WTC11 (cell line): ENCODE data around the gene TIE1. TPM values are rescaled to one million over a fixed set of nuclear protein-coding genes. Genes with fewer than 3 reads are reported as not detected.

ENCODE experiments used
- ATAC-seq: fragments of 200-7000 bp; cut with Tn5 transposase; 2 replicates; pipeline ENCODE4 v1.10.0; 2021; ENCODE audit warnings: mild to moderate bottlenecking, moderate library complexity
- CTCF ChIA-PET: fragments of 300-600 bp; sonication (Branson Sonifier 250); formaldehyde crosslinking; loops from one replicate; lab custom pipeline; 2021; ENCODE audit warnings: antibody characterized with exemption; lab: Charles Lee
- POLR2A ChIA-PET: fragments of 350-600 bp; sonication (Branson Sonifier 250); formaldehyde crosslinking; loops from one replicate; lab custom pipeline; 2021; ENCODE audit warnings: antibody characterized with exemption; lab: Charles Lee
- DNase-seq: peaks from one replicate; pipeline ENCODE4 v3.0.0; 2021; ENCODE audit warnings: low spot score
- H3K27ac Mint-ChIP-seq: 2 replicates; pipeline ENCODE4 v1.8.0; 2021; ENCODE audit warnings: mixed read lengths
- H3K27me3 Mint-ChIP-seq: 2 replicates; pipeline ENCODE4 v1.8.0; 2021; ENCODE audit warnings: low read depth, mild to moderate bottlenecking, moderate library complexity, mixed read lengths
- H3K36me3 Mint-ChIP-seq: 2 replicates; pipeline ENCODE4 v1.8.0; 2021; ENCODE audit warnings: mixed read lengths
- H3K4me1 Mint-ChIP-seq: 2 replicates; pipeline ENCODE4 v1.8.0; 2022; ENCODE audit warnings: mixed read lengths
- H3K4me3 Mint-ChIP-seq: 2 replicates; pipeline ENCODE4 v1.8.0; 2021; ENCODE audit warnings: mild to moderate bottlenecking, moderate library complexity, mixed read lengths
- H3K9me3 Mint-ChIP-seq: 2 replicates; pipeline ENCODE4 v1.8.0; 2021; ENCODE audit warnings: mixed read lengths
- EMX1 ChIP-seq: fragments of 250-450 bp; sonication (Bioruptor Pico); IDR thresholded peaks from 2 replicates; pipeline ENCODE4 v1.8.0; 2021; ENCODE audit warnings: mild to moderate bottlenecking
- ETV6 ChIP-seq: sonication (generic); formaldehyde crosslinking; IDR thresholded peaks from 2 replicates; pipeline ENCODE4 v1.8.1; 2022; ENCODE audit warnings: mild to moderate bottlenecking, missing genetic modification reagents
- IRF2 ChIP-seq: sonication (generic); formaldehyde crosslinking; IDR thresholded peaks from 2 replicates; pipeline ENCODE4 v1.8.0; 2022; ENCODE audit warnings: low read depth, missing genetic modification reagents, borderline replicate concordance
- KAT7 ChIP-seq: sonication (generic); formaldehyde crosslinking; IDR thresholded peaks from 2 replicates; pipeline ENCODE4 v1.8.1; 2023; ENCODE audit warnings: missing genetic modification reagents, mild to moderate bottlenecking, borderline replicate concordance
- MXD4 ChIP-seq: fragments of 250-450 bp; sonication (Bioruptor Pico); IDR thresholded peaks from 2 replicates; pipeline ENCODE4 v1.8.0; 2021; ENCODE audit warnings: mild to moderate bottlenecking, moderate library complexity, borderline replicate concordance
- NFYB ChIP-seq: sonication (generic); formaldehyde crosslinking; conservative IDR thresholded peaks from 2 replicates; pipeline ENCODE4 v1.8.0; 2022; ENCODE audit warnings: low read depth, missing genetic modification reagents
- TEAD4 ChIP-seq: sonication (generic); formaldehyde crosslinking; IDR thresholded peaks from 2 replicates; pipeline ENCODE4 v1.8.0; 2022; ENCODE audit warnings: mild to moderate bottlenecking, missing genetic modification reagents
- total RNA-seq: library from RNA; stranded (reverse); gene quantifications from 3 replicates; pipeline ENCODE4 v1.2.3, GENCODE V29; 2021
- TF ChIP-seq, protein P1 (sequence below): sonication (generic); formaldehyde crosslinking; IDR thresholded peaks from 2 replicates; pipeline ENCODE4 v1.8.1; 2022; ENCODE audit warnings: low read depth, missing genetic modification reagents, borderline replicate concordance
- TF ChIP-seq, protein P2 (sequence below): sonication (generic); formaldehyde crosslinking; IDR thresholded peaks from 2 replicates; pipeline ENCODE4 v1.8.1; 2023; ENCODE audit warnings: mild to moderate bottlenecking, missing genetic modification reagents
- TF ChIP-seq, protein P3 (sequence below): sonication (generic); formaldehyde crosslinking; IDR thresholded peaks from 2 replicates; pipeline ENCODE4 v1.8.1; 2023; ENCODE audit warnings: mild to moderate bottlenecking, missing genetic modification reagents
- TF ChIP-seq, protein P4 (sequence below): fragments of 250-450 bp; sonication (Bioruptor Pico); IDR thresholded peaks from 2 replicates; pipeline ENCODE4 v1.9.0; 2021; ENCODE audit warnings: mild to moderate bottlenecking, borderline replicate concordance
- TF ChIP-seq, protein P5 (sequence below): sonication (generic); formaldehyde crosslinking; IDR thresholded peaks from 2 replicates; pipeline ENCODE4 v1.8.1; 2023; ENCODE audit warnings: mild to moderate bottlenecking, moderate library complexity, missing genetic modification reagents
- TF ChIP-seq, protein P6 (sequence below): sonication (generic); formaldehyde crosslinking; IDR thresholded peaks from 2 replicates; pipeline ENCODE4 v1.8.0; 2022; ENCODE audit warnings: mild to moderate bottlenecking, missing genetic modification reagents
- TF ChIP-seq, protein P7 (sequence below): sonication (generic); formaldehyde crosslinking; IDR thresholded peaks from 2 replicates; pipeline ENCODE4 v1.8.1; 2022; ENCODE audit warnings: mild to moderate bottlenecking, moderate library complexity, missing genetic modification reagents
- TF ChIP-seq, protein P8 (sequence below): sonication (generic); formaldehyde crosslinking; IDR thresholded peaks from 2 replicates; pipeline ENCODE4 v1.8.0; 2023; ENCODE audit warnings: missing genetic modification reagents
- TF ChIP-seq, protein P9 (sequence below): sonication (generic); formaldehyde crosslinking; IDR thresholded peaks from 2 replicates; pipeline ENCODE4 v1.8.1; 2022; ENCODE audit warnings: missing genetic modification reagents, borderline replicate concordance

TIE1 gene
- total RNA-seq, 1 experiment from 2014 or later = 2.5 TPM

DNA sequence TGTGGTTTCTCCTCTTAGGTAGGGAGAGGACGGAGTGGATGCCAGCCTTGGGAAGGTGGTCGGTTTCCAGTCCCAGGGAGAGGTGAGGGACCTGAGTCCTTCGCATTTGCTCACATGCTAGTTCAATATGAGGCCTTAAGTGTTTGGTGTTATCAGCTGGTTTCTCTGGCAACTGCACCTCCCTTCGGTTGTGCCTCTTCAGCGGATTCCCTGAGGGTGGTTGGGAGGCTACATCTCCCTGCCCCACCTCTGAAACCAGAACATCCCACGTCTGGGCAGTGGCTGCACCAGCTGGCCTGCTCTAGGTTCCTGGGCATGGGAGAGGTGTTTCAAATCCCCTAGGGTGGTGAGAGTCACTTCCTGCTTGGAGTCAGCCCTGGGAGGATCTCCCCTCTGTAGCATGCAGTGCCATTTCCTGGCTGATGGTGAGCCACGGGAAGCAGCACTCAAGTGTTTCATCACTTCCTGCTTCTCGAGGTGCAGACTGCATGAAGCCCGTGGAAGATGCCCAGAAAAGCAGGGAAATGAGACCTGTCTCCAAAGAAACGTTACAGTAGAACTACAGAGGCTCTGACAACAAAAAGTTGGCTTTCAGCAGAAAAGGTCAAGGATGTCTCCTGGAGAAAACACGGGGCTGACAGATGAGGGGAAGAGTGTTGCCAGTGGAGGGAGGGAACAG lies 26.5 kb upstream of the TIE1 start:
- ATAC-seq = no peak
- Mint-ChIP-seq H3K36me3 (peaks cover 15% of the 10 kb centered on the region), H3K4me3 (no peak overlapping the region), H3K27me3 (no peaks in the 10 kb centered on the region), H3K4me1 (peaks cover 28% of the 10 kb centered on the region), H3K27ac (no peak overlapping the region), H3K9me3 (no peaks in the 10 kb centered on the region)
- ChIA-PET CTCF (interaction anchor here (2.8 kb wide), 1 partner anchor 11 kb away, joined by 14 read pairs; the partner anchor contains the start of gene C1orf210), POLR2A (no interaction called here)
- no peak for DNase-seq
- 0 out of 2 replicates have a peak, but pooled peaks have one; percentile 30 for TF ChIP-seq ETV6 (CRISPR knock-in tag)
- TF ChIP-seq, protein P1, sequence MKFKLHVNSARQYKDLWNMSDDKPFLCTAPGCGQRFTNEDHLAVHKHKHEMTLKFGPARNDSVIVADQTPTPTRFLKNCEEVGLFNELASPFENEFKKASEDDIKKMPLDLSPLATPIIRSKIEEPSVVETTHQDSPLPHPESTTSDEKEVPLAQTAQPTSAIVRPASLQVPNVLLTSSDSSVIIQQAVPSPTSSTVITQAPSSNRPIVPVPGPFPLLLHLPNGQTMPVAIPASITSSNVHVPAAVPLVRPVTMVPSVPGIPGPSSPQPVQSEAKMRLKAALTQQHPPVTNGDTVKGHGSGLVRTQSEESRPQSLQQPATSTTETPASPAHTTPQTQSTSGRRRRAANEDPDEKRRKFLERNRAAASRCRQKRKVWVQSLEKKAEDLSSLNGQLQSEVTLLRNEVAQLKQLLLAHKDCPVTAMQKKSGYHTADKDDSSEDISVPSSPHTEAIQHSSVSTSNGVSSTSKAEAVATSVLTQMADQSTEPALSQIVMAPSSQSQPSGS (CRISPR knock-in tag) = no peak

DNA sequence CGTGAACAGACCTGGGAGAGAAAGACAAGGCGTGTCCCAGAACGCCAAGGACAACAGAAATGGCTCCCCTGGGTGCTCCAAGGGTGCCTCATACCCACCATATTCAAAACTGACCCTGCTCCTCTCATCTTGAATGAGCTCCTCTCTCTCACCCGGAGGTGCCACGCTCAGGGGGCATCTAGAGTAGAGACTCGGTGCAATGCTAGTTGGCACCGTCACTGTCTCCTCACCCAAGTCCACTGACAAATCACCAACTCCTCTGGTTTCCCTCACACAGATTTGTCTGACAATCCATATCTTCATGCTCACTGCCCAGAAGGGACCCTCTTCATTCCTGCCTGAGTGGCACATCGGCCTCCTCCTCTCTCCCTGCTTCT lies 26.0 kb upstream of the TIE1 start:
- no peak for ATAC-seq
- TF ChIP-seq, protein P2, sequence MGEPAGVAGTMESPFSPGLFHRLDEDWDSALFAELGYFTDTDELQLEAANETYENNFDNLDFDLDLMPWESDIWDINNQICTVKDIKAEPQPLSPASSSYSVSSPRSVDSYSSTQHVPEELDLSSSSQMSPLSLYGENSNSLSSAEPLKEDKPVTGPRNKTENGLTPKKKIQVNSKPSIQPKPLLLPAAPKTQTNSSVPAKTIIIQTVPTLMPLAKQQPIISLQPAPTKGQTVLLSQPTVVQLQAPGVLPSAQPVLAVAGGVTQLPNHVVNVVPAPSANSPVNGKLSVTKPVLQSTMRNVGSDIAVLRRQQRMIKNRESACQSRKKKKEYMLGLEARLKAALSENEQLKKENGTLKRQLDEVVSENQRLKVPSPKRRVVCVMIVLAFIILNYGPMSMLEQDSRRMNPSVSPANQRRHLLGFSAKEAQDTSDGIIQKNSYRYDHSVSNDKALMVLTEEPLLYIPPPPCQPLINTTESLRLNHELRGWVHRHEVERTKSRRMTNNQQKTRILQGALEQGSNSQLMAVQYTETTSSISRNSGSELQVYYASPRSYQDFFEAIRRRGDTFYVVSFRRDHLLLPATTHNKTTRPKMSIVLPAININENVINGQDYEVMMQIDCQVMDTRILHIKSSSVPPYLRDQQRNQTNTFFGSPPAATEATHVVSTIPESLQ (CRISPR knock-in tag) = no peak
- TF ChIP-seq, protein P3, sequence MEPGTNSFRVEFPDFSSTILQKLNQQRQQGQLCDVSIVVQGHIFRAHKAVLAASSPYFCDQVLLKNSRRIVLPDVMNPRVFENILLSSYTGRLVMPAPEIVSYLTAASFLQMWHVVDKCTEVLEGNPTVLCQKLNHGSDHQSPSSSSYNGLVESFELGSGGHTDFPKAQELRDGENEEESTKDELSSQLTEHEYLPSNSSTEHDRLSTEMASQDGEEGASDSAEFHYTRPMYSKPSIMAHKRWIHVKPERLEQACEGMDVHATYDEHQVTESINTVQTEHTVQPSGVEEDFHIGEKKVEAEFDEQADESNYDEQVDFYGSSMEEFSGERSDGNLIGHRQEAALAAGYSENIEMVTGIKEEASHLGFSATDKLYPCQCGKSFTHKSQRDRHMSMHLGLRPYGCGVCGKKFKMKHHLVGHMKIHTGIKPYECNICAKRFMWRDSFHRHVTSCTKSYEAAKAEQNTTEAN = no peak
- TF ChIP-seq, protein P4, sequence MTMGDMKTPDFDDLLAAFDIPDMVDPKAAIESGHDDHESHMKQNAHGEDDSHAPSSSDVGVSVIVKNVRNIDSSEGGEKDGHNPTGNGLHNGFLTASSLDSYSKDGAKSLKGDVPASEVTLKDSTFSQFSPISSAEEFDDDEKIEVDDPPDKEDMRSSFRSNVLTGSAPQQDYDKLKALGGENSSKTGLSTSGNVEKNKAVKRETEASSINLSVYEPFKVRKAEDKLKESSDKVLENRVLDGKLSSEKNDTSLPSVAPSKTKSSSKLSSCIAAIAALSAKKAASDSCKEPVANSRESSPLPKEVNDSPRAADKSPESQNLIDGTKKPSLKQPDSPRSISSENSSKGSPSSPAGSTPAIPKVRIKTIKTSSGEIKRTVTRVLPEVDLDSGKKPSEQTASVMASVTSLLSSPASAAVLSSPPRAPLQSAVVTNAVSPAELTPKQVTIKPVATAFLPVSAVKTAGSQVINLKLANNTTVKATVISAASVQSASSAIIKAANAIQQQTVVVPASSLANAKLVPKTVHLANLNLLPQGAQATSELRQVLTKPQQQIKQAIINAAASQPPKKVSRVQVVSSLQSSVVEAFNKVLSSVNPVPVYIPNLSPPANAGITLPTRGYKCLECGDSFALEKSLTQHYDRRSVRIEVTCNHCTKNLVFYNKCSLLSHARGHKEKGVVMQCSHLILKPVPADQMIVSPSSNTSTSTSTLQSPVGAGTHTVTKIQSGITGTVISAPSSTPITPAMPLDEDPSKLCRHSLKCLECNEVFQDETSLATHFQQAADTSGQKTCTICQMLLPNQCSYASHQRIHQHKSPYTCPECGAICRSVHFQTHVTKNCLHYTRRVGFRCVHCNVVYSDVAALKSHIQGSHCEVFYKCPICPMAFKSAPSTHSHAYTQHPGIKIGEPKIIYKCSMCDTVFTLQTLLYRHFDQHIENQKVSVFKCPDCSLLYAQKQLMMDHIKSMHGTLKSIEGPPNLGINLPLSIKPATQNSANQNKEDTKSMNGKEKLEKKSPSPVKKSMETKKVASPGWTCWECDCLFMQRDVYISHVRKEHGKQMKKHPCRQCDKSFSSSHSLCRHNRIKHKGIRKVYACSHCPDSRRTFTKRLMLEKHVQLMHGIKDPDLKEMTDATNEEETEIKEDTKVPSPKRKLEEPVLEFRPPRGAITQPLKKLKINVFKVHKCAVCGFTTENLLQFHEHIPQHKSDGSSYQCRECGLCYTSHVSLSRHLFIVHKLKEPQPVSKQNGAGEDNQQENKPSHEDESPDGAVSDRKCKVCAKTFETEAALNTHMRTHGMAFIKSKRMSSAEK (CRISPR knock-in tag) = no peak
- TF ChIP-seq, protein P5, sequence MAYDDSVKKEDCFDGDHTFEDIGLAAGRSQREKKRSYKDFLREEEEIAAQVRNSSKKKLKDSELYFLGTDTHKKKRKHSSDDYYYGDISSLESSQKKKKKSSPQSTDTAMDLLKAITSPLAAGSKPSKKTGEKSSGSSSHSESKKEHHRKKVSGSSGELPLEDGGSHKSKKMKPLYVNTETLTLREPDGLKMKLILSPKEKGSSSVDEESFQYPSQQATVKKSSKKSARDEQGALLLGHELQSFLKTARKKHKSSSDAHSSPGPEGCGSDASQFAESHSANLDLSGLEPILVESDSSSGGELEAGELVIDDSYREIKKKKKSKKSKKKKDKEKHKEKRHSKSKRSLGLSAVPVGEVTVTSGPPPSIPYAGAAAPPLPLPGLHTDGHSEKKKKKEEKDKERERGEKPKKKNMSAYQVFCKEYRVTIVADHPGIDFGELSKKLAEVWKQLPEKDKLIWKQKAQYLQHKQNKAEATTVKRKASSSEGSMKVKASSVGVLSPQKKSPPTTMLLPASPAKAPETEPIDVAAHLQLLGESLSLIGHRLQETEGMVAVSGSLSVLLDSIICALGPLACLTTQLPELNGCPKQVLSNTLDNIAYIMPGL (CRISPR knock-in tag) = no peak
- no peak for TF ChIP-seq TEAD4
- no peak for TF ChIP-seq KAT7 (CRISPR knock-in tag)
- no peak for TF ChIP-seq MXD4
- no peak for TF ChIP-seq NFYB (CRISPR knock-in tag)
- TF ChIP-seq, protein P6, sequence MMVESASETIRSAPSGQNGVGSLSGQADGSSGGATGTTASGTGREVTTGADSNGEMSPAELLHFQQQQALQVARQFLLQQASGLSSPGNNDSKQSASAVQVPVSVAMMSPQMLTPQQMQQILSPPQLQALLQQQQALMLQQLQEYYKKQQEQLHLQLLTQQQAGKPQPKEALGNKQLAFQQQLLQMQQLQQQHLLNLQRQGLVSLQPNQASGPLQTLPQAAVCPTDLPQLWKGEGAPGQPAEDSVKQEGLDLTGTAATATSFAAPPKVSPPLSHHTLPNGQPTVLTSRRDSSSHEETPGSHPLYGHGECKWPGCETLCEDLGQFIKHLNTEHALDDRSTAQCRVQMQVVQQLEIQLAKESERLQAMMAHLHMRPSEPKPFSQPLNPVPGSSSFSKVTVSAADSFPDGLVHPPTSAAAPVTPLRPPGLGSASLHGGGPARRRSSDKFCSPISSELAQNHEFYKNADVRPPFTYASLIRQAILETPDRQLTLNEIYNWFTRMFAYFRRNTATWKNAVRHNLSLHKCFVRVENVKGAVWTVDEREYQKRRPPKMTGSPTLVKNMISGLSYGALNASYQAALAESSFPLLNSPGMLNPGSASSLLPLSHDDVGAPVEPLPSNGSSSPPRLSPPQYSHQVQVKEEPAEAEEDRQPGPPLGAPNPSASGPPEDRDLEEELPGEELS = no peak
- TF ChIP-seq, protein P7, sequence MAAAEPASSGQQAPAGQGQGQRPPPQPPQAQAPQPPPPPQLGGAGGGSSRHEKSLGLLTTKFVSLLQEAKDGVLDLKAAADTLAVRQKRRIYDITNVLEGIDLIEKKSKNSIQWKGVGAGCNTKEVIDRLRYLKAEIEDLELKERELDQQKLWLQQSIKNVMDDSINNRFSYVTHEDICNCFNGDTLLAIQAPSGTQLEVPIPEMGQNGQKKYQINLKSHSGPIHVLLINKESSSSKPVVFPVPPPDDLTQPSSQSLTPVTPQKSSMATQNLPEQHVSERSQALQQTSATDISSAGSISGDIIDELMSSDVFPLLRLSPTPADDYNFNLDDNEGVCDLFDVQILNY (CRISPR knock-in tag) = no peak
- no peak for TF ChIP-seq EMX1 (CRISPR knock-in tag)
- no peak for TF ChIP-seq ETV6 (CRISPR knock-in tag)
- TF ChIP-seq, protein P8, sequence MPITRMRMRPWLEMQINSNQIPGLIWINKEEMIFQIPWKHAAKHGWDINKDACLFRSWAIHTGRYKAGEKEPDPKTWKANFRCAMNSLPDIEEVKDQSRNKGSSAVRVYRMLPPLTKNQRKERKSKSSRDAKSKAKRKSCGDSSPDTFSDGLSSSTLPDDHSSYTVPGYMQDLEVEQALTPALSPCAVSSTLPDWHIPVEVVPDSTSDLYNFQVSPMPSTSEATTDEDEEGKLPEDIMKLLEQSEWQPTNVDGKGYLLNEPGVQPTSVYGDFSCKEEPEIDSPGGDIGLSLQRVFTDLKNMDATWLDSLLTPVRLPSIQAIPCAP (CRISPR knock-in tag) = no peak
- TF ChIP-seq IRF2 (CRISPR knock-in tag) = no peak
- TF ChIP-seq, protein P9, sequence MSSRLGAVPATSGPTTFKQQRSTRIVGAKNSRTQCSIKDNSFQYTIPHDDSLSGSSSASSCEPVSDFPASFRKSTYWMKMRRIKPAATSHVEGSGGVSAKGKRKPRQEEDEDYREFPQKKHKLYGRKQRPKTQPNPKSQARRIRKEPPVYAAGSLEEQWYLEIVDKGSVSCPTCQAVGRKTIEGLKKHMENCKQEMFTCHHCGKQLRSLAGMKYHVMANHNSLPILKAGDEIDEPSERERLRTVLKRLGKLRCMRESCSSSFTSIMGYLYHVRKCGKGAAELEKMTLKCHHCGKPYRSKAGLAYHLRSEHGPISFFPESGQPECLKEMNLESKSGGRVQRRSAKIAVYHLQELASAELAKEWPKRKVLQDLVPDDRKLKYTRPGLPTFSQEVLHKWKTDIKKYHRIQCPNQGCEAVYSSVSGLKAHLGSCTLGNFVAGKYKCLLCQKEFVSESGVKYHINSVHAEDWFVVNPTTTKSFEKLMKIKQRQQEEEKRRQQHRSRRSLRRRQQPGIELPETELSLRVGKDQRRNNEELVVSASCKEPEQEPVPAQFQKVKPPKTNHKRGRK (CRISPR knock-in tag) = no peak

More for the DNA sequence above, 26.0 kb upstream of the TIE1 start:
- Mint-ChIP-seq H3K4me1 (peaks cover 22% of the 10 kb centered on the region), H3K36me3 (peaks cover 16% of the 10 kb centered on the region), H3K4me3 (no peak overlapping the region), H3K27me3 (no peaks in the 10 kb centered on the region), H3K9me3 (no peaks in the 10 kb centered on the region), H3K27ac (no peak overlapping the region)
- POLR2A ChIA-PET = no interaction called here
- DNase-seq = no peak
- CTCF ChIA-PET = interaction anchor here (2.8 kb wide), 1 partner anchor 11 kb away, joined by 14 read pairs; the partner anchor contains the start of gene C1orf210
